Measurements from ENCODE around the gene CNTN6.

DNA sequence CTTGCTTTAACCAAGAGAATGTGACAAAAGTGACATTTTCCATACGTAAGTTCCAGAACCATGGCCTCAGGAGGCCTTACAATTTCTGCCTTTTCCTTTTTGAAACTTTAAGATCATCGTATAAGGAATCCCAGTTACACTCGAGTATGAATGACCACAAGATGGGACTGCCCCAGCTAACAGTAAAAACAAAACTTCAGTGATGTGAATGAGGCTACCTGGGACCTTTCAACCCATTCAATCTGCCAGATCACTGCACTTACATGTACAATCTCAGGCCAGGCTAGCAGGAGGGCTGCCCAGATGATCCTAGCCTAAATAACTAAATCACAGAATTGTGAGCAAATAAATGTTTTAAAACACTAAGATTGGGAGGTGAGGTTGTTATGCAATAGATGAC, 328.8 kb downstream of the CNTN6 start:
- TF ChIP-seq, protein P1, sequence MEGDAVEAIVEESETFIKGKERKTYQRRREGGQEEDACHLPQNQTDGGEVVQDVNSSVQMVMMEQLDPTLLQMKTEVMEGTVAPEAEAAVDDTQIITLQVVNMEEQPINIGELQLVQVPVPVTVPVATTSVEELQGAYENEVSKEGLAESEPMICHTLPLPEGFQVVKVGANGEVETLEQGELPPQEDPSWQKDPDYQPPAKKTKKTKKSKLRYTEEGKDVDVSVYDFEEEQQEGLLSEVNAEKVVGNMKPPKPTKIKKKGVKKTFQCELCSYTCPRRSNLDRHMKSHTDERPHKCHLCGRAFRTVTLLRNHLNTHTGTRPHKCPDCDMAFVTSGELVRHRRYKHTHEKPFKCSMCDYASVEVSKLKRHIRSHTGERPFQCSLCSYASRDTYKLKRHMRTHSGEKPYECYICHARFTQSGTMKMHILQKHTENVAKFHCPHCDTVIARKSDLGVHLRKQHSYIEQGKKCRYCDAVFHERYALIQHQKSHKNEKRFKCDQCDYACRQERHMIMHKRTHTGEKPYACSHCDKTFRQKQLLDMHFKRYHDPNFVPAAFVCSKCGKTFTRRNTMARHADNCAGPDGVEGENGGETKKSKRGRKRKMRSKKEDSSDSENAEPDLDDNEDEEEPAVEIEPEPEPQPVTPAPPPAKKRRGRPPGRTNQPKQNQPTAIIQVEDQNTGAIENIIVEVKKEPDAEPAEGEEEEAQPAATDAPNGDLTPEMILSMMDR (IDR thresholded peaks at IDR 0.05; ENCODE audit: low read depth, low read length, poor library complexity, severe bottlenecking): no peak
- TF ChIP-seq EZH2phosphoT487 (IDR thresholded peaks at IDR 0.05; ENCODE audit: borderline replicate concordance, low read length): no peak
